ENCODE measurements around the gene LRRC8E.
"Not testable (repeated sequence)": the region's sequence is repeated elsewhere in the genome, so short reads cannot be mapped to it uniquely, and the experiment has no call there.

Gene LRRC8E

DNA sequence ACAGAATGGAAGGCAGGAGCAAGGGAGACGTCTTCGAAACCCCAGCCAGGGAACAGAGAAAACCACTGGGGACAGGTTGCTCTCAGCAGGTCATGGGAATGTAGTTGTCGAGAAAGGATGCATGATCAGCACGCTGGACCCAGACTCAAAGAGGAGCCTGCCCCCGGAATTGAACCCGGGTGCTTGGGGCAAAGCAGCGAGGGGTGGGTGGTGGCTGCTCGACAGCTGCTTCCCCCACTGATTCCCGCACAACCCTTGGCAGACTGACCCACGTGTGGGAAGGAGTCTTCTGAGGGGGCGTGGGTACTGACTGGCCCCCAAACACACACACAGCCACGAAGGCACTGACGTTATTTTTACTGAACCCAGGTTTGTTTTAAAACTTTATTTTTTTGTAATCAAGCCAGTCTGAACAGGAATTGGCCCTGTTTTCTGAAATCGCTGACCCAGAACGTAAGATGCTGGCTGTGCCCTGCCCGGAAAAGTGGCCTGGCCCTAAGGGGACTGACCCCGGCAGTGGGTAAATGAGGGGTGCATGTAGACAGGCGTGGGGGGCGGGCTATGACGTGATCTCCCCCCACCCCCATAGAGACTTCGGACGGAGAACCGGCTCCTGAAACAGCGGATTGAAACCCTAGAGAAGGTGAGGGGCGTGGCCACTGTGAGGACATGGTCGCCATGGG is 32.7 kb upstream of the LRRC8E start:
- no peak for DNase-seq

GRCh38 chr19:7856109-7856591 is 32.2 kb upstream of the LRRC8E start:
- no peak for DNase-seq

DNA sequence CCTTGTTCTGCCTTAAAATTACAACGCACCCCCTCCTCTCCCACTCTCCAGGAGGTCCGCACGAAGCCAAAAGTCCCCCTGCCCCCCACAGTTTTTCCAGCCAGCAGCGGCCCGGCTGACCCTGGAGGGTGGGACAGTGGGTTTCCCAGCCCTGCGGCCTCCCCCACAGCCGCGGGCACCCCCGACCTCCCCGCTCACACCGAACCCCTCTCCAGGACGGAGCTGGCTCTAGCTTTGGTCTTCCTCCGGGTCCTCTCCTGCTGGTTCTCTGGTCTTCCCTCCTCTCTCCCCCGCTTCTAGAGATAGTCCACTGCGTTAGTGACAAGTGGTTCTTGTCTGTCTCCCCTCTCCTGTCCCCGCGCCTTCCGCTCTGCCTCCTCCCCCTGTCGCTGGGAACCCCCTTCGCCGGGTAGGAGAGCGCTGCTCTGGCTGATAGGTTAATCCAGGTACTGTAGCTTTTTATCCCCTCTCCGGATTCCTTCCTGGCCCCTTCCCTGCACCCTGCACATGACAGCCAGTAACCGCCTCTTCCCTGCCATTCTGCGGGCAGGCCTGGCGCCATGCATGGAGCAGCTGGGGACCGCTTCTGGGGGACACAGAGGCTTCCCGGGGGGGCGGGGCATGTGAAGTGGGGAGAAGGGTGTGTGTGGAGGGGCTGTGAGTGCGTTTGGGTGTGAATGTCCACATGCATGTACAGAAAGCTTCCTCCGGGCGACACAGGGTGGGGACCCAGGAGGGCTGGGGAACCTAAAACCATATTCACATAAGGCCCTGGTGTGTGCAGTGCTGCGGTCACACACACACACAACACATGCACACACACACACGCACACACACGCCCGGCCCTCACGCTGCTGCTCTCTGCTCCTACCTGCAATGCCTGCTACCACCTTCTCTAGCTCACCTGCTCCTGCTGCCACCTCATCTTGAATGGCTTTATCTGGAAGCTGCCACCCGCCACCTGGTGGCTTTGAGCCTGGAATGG is 31.3 kb upstream of the LRRC8E start:
- no peak for DNase-seq

- DNase-seq = no peak
Measured at GRCh38 chr19:7857727-7858108, 30.6 kb upstream of the LRRC8E start.

- no peak for DNase-seq
Measured at GRCh38 chr19:7858109-7858770, 30.1 kb upstream of the LRRC8E start.

DNA sequence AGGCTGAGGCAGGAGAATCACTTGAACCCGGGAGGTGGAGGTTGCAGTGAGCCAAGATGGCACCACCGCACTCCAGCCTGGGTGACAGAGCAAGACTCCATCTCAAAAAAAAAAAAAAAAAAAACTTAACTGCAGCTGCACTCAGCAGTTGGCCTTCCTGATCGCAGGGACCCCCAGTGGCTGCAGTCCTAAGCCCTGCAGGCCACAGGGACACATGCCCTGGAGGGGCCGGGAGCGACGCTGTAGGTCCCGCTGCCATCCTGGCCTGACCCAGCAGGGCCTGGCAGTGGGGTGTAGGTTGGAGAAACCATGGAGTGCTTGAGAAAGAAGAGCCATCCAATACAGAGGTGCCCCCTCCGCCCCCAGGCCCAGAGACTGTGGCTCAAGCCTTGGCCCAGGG is 29.2 kb upstream of the LRRC8E start:
- DNase-seq = not testable (repeated sequence)

DNA sequence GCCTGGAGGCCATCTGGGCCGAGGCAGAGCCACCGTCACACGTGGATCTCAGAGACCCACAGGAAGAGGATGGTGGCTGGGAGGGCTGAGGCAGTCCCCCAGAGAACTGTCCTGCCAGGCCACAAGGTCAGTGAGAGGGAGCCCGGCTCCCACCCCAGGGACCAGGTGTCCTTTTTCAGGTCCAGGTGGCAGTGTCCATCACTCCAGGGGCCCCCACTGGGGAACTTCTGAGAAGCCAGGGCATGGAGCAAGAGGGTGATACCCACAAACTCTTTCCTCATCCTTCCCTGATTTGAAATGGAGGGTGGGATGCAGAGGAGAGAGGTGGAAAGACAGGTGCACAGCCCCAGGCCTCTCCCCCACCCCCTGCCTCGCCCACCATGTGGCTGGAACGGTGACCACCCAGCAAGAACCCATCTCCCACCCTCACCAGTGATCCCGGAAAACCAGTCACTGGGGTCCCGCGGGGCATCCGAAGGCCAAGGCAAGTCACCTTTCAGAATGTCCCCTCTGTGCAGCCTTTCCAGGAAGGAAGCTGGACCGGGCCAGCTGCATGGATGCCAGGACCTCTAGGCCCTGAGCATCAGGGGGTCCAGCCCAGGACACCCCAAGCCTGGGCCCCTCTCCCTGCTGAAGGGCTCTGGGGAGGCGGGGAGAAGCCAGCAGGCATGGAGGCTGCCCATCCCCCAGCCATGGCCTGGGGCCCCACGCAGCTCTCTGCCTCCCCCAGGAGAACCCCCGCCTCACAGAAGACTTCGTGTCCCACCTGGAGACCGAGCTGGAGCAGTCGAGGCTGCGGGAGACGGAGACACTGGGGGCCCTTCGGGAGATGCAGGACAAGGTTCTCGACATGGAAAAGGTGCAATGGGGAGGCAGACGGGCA is 28.2 kb upstream of the LRRC8E start:
- DNase-seq = no peak

- no peak for DNase-seq
Measured at GRCh38 chr19:7860714-7861618, 27.3 kb upstream of the LRRC8E start.

DNA sequence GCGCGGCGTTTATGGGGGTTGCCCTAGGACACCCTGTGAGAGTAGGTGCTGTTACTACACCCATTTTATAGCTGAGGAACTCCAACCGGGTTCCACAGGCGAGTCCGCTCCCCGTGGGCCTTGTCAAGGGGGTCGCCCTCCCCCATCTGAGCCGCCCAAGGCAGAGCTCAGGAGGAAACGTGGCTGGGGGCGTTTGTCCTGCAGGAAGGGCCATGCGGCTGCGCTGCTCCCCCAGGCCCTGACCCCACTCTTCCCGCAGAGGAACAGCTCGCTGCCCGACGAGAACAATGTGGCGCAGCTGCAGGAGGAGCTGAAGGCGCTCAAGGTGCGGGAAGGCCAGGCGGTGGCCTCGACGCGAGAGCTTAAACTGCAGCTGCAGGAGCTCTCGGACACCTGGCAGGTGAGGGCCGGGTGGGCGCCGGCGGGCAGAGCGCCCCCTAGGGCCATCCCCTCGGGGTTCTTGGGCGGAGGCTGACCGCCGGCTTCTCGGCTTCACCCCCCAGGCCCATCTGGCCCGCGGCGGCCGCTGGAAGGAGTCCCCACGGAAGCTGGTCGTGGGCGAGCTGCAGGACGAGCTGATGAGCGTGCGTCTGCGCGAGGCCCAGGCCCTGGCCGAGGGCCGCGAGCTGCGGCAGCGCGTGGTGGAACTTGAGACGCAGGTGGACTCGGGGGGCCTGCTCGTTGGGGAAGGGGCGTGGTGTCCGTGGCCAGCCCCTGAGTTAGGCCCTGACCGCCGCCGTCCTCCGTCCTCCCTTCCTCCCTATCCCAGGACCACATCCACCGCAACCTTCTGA is 26.5 kb upstream of the LRRC8E start:
- DNase-seq = no peak

DNA sequence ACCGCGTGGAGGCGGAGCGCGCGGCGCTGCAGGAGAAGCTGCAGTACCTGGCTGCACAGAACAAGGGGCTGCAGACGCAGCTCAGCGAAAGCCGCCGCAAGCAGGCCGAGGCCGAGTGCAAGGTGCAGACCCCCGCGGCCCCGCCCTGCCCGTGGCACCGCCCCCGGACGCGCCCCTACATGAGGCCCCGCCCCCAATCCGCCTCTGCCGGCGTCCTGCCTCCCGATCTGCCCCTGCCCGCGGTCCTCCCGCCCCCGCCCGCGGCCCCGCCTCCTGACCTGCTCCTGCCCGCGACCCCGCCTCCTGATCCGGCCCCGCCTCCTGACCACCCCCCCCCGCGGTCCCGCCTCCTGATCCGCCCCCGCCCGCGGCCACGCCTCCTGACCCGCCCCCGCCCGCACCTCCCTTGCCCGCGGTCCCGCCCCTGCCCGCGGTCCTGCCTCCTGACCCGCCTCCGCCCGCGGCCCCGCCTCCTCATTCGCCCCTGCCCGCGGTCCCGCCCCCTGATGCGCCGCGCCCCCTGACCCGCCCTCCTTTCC is 25.8 kb upstream of the LRRC8E start:
- DNase-seq = peak; percentile 73

- DNase-seq = no peak
Measured at GRCh38 chr19:7863157-7863970, 24.9 kb upstream of the LRRC8E start.

- no peak for DNase-seq
Measured at GRCh38 chr19:7863971-7864689, 24.2 kb upstream of the LRRC8E start.

DNA sequence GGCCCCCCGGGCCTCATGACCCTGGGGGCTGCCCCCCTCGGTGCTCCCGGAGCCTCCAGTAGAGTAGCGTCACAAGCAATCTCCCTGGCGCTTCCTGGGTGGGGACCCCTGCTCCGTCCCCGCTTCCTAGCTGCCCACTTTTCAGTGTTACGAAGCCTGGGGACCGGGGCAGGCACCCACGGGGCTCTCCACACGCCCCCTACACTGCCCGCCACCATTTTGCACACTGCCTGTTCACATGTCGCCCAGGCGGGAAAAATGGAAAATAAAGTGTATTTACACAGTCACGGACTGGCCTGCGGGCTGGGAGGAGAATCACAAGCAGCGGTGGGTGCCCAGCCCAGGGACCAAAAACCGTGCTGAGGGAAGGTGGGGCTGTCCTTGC is 23.6 kb upstream of the LRRC8E start:
- peak; percentile 8 for DNase-seq

- DNase-seq = no peak
Measured at GRCh38 chr19:7865262-7865911, 22.9 kb upstream of the LRRC8E start.

- no peak for DNase-seq
Measured at GRCh38 chr19:7866399-7867091, 21.8 kb upstream of the LRRC8E start.

DNA sequence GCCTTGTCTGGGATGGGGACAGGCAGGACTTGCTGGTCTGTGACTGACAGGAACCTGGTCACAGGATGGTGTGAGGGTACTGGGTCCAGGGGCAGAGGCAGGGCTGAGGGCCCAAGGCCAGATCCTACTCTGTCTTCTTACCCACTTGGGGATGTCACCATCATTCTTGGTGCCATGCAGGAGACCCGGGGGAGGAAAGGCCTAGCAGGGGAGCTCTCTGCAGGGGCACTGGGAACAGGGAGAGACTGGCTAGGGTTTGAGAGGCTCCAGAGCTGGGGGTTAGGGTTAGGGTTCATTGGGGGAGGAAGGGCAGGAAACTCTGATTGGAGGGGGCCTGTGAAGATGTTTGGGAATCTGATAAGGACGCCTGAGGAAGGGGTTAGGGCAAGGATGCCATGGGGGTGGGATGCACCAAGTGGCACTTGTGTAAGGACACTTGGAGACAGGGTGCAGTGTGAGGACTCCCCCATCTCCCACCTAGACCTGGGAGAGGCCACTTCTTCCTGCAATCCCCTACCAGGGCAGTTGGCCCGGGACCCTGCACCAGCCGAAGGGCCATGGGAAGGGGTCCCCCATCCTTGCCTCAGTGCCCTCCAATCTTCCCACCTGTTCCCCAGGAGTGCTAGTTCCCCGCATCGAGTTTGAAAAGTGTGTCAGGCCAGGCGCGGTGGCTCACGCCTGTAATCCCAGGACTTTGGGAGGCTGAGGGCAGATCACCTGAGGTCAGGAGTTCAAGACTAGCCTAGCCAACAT is 21.0 kb upstream of the LRRC8E start:
- DNase-seq = no peak

DNA sequence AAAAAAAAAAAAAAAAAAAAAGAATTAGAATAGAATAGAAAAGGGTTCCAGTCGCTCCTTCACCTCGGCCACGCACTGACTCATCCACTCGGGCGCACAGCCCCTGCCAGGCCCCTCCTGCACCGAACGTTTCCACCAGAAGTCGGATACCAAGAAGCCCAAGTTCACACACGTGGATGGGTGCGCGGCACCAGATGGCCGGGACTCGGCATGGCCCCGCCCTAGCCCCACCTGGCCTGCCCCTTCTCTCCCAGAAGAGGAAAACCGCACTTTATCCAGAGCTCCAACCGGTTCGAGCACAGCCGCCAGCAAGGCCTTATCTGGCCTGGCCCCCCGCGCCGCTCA is 20.0 kb upstream of the LRRC8E start:
- DNase-seq = no peak

Data from activated naive CD4-positive, alpha-beta T cell treated with anti-CD3 and anti-CD28 coated beads, Interleukin-2, amount 50 U/mL, for 16 hours (primary cell).